Mucosa of rectum (tissue), 2 donors: ENCODE data around the gene GRB2.

Experiments used
- H3K27ac ChIP-seq, 2 donors: one replicate each; pipeline ENCODE4 v1.7.0; 2013; ENCODE audit warnings: inconsistent platforms in 2 of 2, low read depth in 2 of 2, low read length in 2 of 2
- H3K27me3 ChIP-seq, 2 donors: one replicate each; pipeline ENCODE4 v1.7.0; 2013; ENCODE audit warnings: low read length in 2 of 2; ENCODE audit not compliant: control insufficient read depth in 2 of 2, insufficient read depth in 2 of 2
- H3K36me3 ChIP-seq, 2 donors: one replicate each; pipeline ENCODE4 v1.7.0; 2013; ENCODE audit warnings: low read length in 2 of 2; ENCODE audit not compliant: control insufficient read depth in 2 of 2, insufficient read depth in 2 of 2
- H3K4me1 ChIP-seq, 2 donors: one replicate each; pipeline ENCODE4 v1.7.0; 2013; ENCODE audit warnings: low read length in 2 of 2, mild to moderate bottlenecking in 1 of 2; ENCODE audit not compliant: control insufficient read depth in 2 of 2, insufficient read depth in 2 of 2
- H3K4me3 ChIP-seq, 2 donors: one replicate each; pipeline ENCODE4 v1.7.0; 2013; ENCODE audit warnings: low read length in 2 of 2
- H3K9ac ChIP-seq, 2 donors: one replicate each; pipeline ENCODE4 v1.7.0; 2013; ENCODE audit warnings: low read length in 2 of 2, low read depth in 1 of 2, mild to moderate bottlenecking in 1 of 2
- H3K9me3 ChIP-seq, 2 donors: one replicate each; pipeline ENCODE4 v1.7.0; 2013; ENCODE audit warnings: low read length in 2 of 2; ENCODE audit not compliant: control insufficient read depth in 2 of 2
- donor health status: healthy.
- donor health status: Normal muscosa, but diverticular disease.

Gene GRB2

DNA sequence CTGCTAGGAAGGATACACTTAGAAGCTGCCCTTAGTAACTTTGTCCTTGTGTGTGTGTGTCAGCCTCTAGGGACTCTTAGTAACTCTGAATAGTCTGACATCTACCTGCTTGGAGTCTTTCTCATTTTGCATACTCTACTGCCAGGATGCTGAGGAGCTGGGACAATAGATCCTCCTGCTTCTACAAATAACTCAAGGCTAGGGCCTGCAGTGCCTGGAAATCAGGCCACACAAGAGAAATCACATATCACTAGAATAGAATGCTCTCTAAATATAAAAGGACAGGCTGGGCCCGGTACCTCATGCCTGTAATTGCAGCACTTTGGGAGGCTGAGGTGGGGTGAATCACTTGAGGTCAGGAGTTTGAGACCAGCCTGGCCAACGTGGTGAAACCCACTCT, 77.7 kb downstream of the GRB2 start:
- Histone ChIP-seq H3K9me3 (no peaks in the 10 kb centered on the region), H3K36me3 (peaks cover 14 to 16% of the 10 kb centered on the region in 2 donors), H3K4me3 (no peak overlapping the region), H3K9ac (no peak overlapping the region), H3K4me1 (peaks cover 5 to 15% of the 10 kb centered on the region in 2 donors), H3K27ac (no peak overlapping the region), H3K27me3 (no peaks in the 10 kb centered on the region)

DNA sequence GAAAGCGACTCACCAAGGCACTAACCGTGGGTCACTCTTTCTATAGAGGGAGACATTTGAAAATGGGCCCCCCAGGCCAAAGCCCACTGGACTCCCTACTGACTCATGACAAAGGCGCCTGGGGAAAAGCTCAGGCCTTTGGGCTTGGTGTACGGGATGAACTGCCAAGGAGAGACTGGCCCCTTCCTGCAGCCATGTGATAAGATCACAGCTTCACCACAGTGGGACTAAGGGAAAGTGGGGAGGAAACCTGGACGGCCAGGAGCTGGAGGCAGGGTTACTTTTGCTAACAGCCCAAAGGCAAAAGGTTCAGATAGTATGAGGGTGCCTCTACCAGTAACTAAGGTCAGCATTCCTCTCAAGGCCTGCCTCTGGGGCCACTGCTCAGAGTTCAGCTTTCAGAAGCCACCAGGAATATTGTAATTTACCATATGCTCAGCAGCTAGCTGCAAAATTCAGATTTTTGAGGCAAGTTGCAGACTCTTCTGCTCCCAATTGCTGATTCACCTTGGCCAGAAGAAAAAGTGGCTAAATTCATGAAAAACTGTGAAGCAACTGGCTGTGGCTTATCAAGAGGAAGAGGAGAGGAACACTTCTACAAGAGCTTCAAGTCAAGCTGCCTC, 79.1 kb downstream of the GRB2 start:
- H3K9ac ChIP-seq = no peak overlapping the region
- peaks cover 5 to 15% of the 10 kb centered on the region in 2 donors for H3K4me1 ChIP-seq
- no peak overlapping the region for H3K27ac ChIP-seq
- peaks cover 18 to 22% of the 10 kb centered on the region in 2 donors for H3K36me3 ChIP-seq
- H3K4me3 ChIP-seq = no peak overlapping the region
- H3K9me3 ChIP-seq = no peaks in the 10 kb centered on the region
- no peaks in the 10 kb centered on the region for H3K27me3 ChIP-seq

GRCh38 chr17:75325827-75326225, 79.7 kb downstream of the GRB2 start:
- Histone ChIP-seq H3K36me3 (peaks cover 16 to 23% of the 10 kb centered on the region in 2 donors), H3K27ac (peak overlapping the region in 1 of 2 donors; percentile 16), H3K9me3 (no peaks in the 10 kb centered on the region), H3K4me3 (no peak overlapping the region), H3K4me1 (peaks cover 5 to 14% of the 10 kb centered on the region in 2 donors), H3K9ac (no peak overlapping the region), H3K27me3 (no peaks in the 10 kb centered on the region)

DNA sequence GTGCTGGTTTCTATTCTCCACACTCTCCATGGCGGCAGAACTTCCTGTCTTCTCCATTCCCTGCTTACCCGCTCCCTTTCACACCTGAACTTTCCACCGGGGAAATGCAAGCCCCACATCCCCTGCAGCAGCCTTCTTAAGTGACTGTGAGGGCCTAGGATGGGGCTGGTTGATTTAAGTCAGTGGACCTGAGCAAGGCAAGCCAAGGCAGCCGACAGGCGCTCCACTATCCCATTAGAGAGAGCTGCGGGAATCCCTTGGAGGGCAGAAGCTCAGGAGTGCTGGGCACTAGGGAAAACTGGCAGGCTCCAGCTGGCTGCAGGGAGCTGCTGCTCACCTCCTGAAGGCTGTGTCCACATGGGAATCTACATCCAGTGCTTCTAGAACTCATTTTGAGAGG, 80.1 kb downstream of the GRB2 start:
- Histone ChIP-seq H3K9ac (no peak overlapping the region), H3K27me3 (no peaks in the 10 kb centered on the region), H3K4me1 (peaks cover 5 to 13% of the 10 kb centered on the region in 2 donors), H3K9me3 (no peaks in the 10 kb centered on the region), H3K4me3 (no peak overlapping the region), H3K27ac (peak overlapping the region in 1 of 2 donors; percentile 16), H3K36me3 (peaks cover 18 to 27% of the 10 kb centered on the region in 2 donors)

DNA sequence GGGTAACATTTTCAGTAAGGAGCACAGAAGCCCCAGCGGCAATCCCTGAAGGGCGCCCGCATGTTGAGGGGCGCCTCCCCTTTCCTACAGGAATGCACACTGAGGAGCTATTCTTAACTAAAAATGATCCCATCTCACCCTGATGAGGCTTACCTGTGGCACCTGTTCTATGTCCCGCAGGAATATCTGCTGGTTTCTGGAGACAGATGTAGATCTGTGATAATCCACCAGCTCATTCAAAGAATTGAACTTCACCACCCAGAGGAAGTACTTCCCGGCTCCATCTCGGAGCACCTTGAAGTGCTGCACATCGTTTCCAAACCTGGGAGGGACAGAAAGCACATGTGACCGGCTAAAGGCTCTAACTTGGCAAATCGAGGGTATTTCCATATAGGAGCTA, 84.0 kb downstream of the GRB2 start:
- Histone ChIP-seq H3K9me3 (no peaks in the 10 kb centered on the region), H3K27ac (no peak overlapping the region), H3K4me3 (no peak overlapping the region), H3K27me3 (no peaks in the 10 kb centered on the region), H3K9ac (no peak overlapping the region), H3K4me1 (peaks cover 5 to 13% of the 10 kb centered on the region in 2 donors), H3K36me3 (peaks cover 32 to 45% of the 10 kb centered on the region in 2 donors)

GRCh38 chr17:75319904-75320691, 85.4 kb downstream of the GRB2 start:
- H3K9ac ChIP-seq = no peak overlapping the region
- no peaks in the 10 kb centered on the region for H3K9me3 ChIP-seq
- peaks cover 3 to 8% of the 10 kb centered on the region in 2 donors for H3K4me1 ChIP-seq
- H3K36me3 ChIP-seq = peaks cover 28 to 41% of the 10 kb centered on the region in 2 donors
- no peak overlapping the region for H3K4me3 ChIP-seq
- H3K27ac ChIP-seq = peak overlapping the region; percentile 49 to 72
- H3K27me3 ChIP-seq = no peaks in the 10 kb centered on the region

DNA sequence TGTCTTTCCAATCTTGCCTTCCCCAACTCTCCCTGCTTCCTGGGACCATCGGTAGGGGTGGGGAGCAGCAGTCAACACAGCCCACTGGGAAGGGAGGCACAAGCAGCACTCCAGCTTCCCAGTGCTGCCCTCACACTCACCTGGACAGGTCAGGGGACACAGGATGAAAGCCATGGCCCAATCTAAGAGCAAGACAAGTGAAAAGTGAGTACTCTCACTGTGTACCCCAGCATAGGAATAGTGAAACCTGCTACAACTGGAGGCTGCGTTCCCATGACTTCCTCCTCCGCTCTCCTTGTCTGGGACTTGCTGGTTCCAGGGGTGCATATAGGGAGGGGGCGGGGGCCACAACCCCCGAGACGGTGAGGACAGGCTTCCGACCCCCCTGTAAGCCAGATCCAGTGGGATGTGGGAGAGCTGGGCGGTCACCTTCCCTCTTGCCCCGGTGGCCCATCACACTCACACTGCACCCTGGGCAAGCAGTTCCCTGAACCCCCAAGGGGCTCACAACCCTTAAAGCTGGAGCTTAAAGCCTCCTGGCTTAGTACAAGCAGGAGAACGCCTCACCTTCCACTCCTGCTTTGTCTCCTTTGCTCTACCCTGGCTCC, 86.8 kb downstream of the GRB2 start:
- Histone ChIP-seq H3K4me1 (peaks cover 3 to 8% of the 10 kb centered on the region in 2 donors), H3K9ac (peak overlapping the region; percentile 24), H3K9me3 (no peaks in the 10 kb centered on the region), H3K36me3 (peaks cover 28 to 44% of the 10 kb centered on the region in 2 donors), H3K27me3 (no peaks in the 10 kb centered on the region), H3K27ac (peak overlapping the region; percentile 40 to 79), H3K4me3 (no peak overlapping the region)

- Histone ChIP-seq H3K9me3 (no peaks in the 10 kb centered on the region), H3K4me1 (peaks cover 2 to 6% of the 10 kb centered on the region in 2 donors), H3K36me3 (peaks cover 28 to 40% of the 10 kb centered on the region in 2 donors), H3K9ac (peak overlapping the region; percentile 24), H3K4me3 (no peak overlapping the region), H3K27me3 (no peaks in the 10 kb centered on the region), H3K27ac (peak overlapping the region; percentile 40 to 79)
These were observed 87.3 kb downstream of the GRB2 start for GRCh38 chr17:75318211-75318610.

- Histone ChIP-seq H3K9ac (no peak overlapping the region), H3K27ac (peak overlapping the region in 1 of 2 donors; percentile 65), H3K4me3 (no peak overlapping the region), H3K36me3 (peaks cover 28 to 40% of the 10 kb centered on the region in 2 donors), H3K9me3 (no peaks in the 10 kb centered on the region), H3K27me3 (no peaks in the 10 kb centered on the region), H3K4me1 (peaks cover 3% of the 10 kb centered on the region in 2 donors)
These were observed 87.8 kb downstream of the GRB2 start for GRCh38 chr17:75317671-75318070.

GRCh38 chr17:75316253-75316652, 89.2 kb downstream of the GRB2 start:
- Histone ChIP-seq H3K27me3 (no peaks in the 10 kb centered on the region), H3K4me1 (peaks cover 3% of the 10 kb centered on the region in 2 donors), H3K9me3 (no peaks in the 10 kb centered on the region), H3K9ac (no peak overlapping the region), H3K27ac (peak overlapping the region in 1 of 2 donors; percentile 63), H3K4me3 (no peak overlapping the region), H3K36me3 (peaks cover 20 to 34% of the 10 kb centered on the region in 2 donors)
